HG02970 (cell line): ENCODE results near the gene YIF1B.
A peak's percentile ranks its signal among the peaks of the same experiment; 100 is the strongest.
"Not testable (repeated sequence)": the region's sequence is repeated elsewhere in the genome, so short reads cannot be mapped to it uniquely, and the experiment has no call there.

ENCODE experiments used
- ATAC-seq: cut with Tn5 transposase; IDR thresholded peaks from one replicate; pipeline ENCODE4 v1.9.1; 2021; ENCODE audit warnings: mild to moderate bottlenecking, moderate library complexity, moderate number of reproducible peaks; ENCODE audit not compliant: unreplicated experiment, low FRiP score

Gene YIF1B

GRCh38 chr19:38315657-38316476 lies at the start of gene YIF1B:
Gene YIF1B (minus strand): TSS chr19:38315947. CDS start chr19:38315917, 30 bp downstream.
- peak; percentile 90 for ATAC-seq

- ATAC-seq: not testable (repeated sequence)
Observed at GRCh38 chr19:38362946-38363688, 47.4 kb upstream of the YIF1B start.

- ATAC-seq: peak; percentile 18
Observed at GRCh38 chr19:38362076-38362945, 46.6 kb upstream of the YIF1B start.

GRCh38 chr19:38361633-38362075 lies 45.9 kb upstream of the YIF1B start:
- ATAC-seq: peak; percentile 55

- ATAC-seq: no peak
Observed at GRCh38 chr19:38360839-38361631, 45.3 kb upstream of the YIF1B start.

GRCh38 chr19:38360351-38360750 lies 44.6 kb upstream of the YIF1B start:
- ATAC-seq: no peak

GRCh38 chr19:38359242-38360021 lies 43.7 kb upstream of the YIF1B start:
- no peak for ATAC-seq

GRCh38 chr19:38358071-38358470 lies 42.3 kb upstream of the YIF1B start:
- ATAC-seq: no peak

GRCh38 chr19:38355728-38356725 lies 40.3 kb upstream of the YIF1B start:
- ATAC-seq: no peak

- no peak for ATAC-seq
Observed at GRCh38 chr19:38352611-38353010, 36.9 kb upstream of the YIF1B start.

GRCh38 chr19:38351865-38352395 lies 36.2 kb upstream of the YIF1B start:
- no peak for ATAC-seq

GRCh38 chr19:38350883-38351282 lies 35.1 kb upstream of the YIF1B start:
- ATAC-seq: no peak

GRCh38 chr19:38346837-38347236 lies 31.1 kb upstream of the YIF1B start:
- no peak for ATAC-seq

- no peak for ATAC-seq
Observed at GRCh38 chr19:38340927-38341326, 25.2 kb upstream of the YIF1B start.

GRCh38 chr19:38339011-38339410 lies 23.3 kb upstream of the YIF1B start:
- ATAC-seq: not testable (repeated sequence)

GRCh38 chr19:38337360-38337653 lies 21.6 kb upstream of the YIF1B start:
- ATAC-seq: no peak

- peak; percentile 58 for ATAC-seq
Observed at GRCh38 chr19:38336638-38337359, 21.1 kb upstream of the YIF1B start.
